Activated naive CD8-positive, alpha-beta T cell treated with anti-CD3 and anti-CD28 coated beads, Interleukin-2, amount 10 ng/mL, durations not matched to agents 7 days and 5 days (primary cell): ENCODE measurements around the gene GOLGA6D. TPM values are rescaled to one million over a fixed set of nuclear protein-coding genes. Genes with fewer than 3 reads are reported as not detected.

Experiments
- total RNA-seq, 2 experiments: library from RNA; stranded (reverse); gene quantifications; one replicate each; pipeline ENCODE4 v1.2.3, GENCODE V29; 2021

Gene GOLGA6D
- total RNA-seq, 2 experiments from 2014 or later = not detected

Other genes starting within 250 kb of the GOLGA6D start
- 10 to 100 TPM; 45.6 to 45.9 TPM for gene C15orf39, start 81.0 kb upstream of the GOLGA6D start, total RNA-seq
- not detected for gene GOLGA6C, start 24.5 kb upstream of the GOLGA6D start, total RNA-seq
- 10 to 100 TPM; 78.2 to 79.3 TPM for gene COMMD4, start 53.2 kb downstream of the GOLGA6D start, total RNA-seq
- gene NEIL1, start 64.2 kb downstream of the GOLGA6D start, total RNA-seq = 1 to 10 TPM; 8.6 to 9.8 TPM
- 100 to 1,000 TPM; 232 to 235 TPM for gene MAN2C1, start 85.8 kb downstream of the GOLGA6D start, total RNA-seq
- gene SIN3A, start 168.9 kb downstream of the GOLGA6D start, total RNA-seq = 100 to 1,000 TPM; 113 to 119 TPM